PC-9 (cell line): Measurements from ENCODE around the gene ITGAV. TPM values are rescaled to one million over a fixed set of nuclear protein-coding genes. Genes with fewer than 3 reads are reported as not detected.
A peak's percentile ranks its signal among the peaks of the same experiment; 100 is the strongest.

ENCODE experiments used
- BruUV-seq: library from RNA; stranded (reverse); fragments of 400-500 nt; replicated peaks from 2 replicates; lab custom pipeline; 2021; lab: Mats Ljungman, UMichigan
- CTCF ChIA-PET: fragments of 300-600 bp; sonication (Branson Sonifier 250); formaldehyde crosslinking; loops from one replicate; lab custom pipeline; 2022; ENCODE audit warnings: antibody characterized with exemption; lab: Charles Lee
- POLR2A ChIA-PET: fragments of 300-600 bp; sonication (Branson Sonifier 250); formaldehyde crosslinking; loops from one replicate; lab custom pipeline; 2022; ENCODE audit warnings: antibody characterized with exemption; ENCODE audit not compliant: unreplicated experiment; lab: Charles Lee
- DNase-seq, 2 experiments: peaks; one replicate each; pipeline versions ENCODE4 v3.0.0 to v3.0.0-alpha.2; 2015 to 2022; ENCODE audit warnings: mixed read lengths in 1 of 2
- H2AFZ ChIP-seq: fragments of 200-600 bp; sonication (generic); 2 replicates; pipeline ENCODE4 v1.8.1; 2017; ENCODE audit warnings: antibody characterized with exemption
- H3F3A ChIP-seq: fragments of 200-600 bp; sonication (generic); 2 replicates; pipeline ENCODE4 v1.8.1; 2017; ENCODE audit warnings: antibody characterized with exemption, mild to moderate bottlenecking, low read depth; ENCODE audit not compliant: insufficient read depth
- H3K27ac ChIP-seq: fragments of 200-600 bp; sonication (generic); 2 replicates; pipeline ENCODE4 v1.6.1; 2016; ENCODE audit warnings: mixed run types
- H3K27me3 ChIP-seq: fragments of 200-600 bp; sonication (generic); 2 replicates; pipeline ENCODE4 v1.6.1; 2016; ENCODE audit warnings: low read depth, mixed run types; ENCODE audit not compliant: insufficient read depth
- H3K36me3 ChIP-seq: fragments of 200-600 bp; sonication (generic); 2 replicates; pipeline ENCODE4 v1.6.1; 2016; ENCODE audit warnings: low read depth, mixed run types
- H3K4me1 ChIP-seq: fragments of 200-600 bp; sonication (generic); replicated peaks from 2 replicates; pipeline ENCODE4 v1.6.1; 2016; ENCODE audit warnings: mixed run types; ENCODE audit not compliant: insufficient read depth
- H3K4me2 ChIP-seq: fragments of 200-600 bp; sonication (generic); 2 replicates; pipeline ENCODE4 v1.6.1; 2017; ENCODE audit warnings: mixed run types
- H3K4me3 ChIP-seq: fragments of 200-600 bp; sonication (generic); 2 replicates; pipeline ENCODE4 v1.6.1; 2016; ENCODE audit warnings: mixed run types
- H3K79me2 ChIP-seq: fragments of 200-600 bp; sonication (generic); 2 replicates; pipeline ENCODE4 v1.6.1; 2017; ENCODE audit warnings: low read depth, mixed run types
- H3K9me2 ChIP-seq: fragments of 200-600 bp; sonication (generic); 2 replicates; pipeline ENCODE4 v1.8.1; 2017; ENCODE audit warnings: mild to moderate bottlenecking; ENCODE audit not compliant: insufficient read depth
- H3K9me3 ChIP-seq: fragments of 200-600 bp; sonication (generic); 2 replicates; pipeline ENCODE4 v1.8.1; 2016; ENCODE audit warnings: low read depth; ENCODE audit not compliant: insufficient read depth
- H4K20me1 ChIP-seq: fragments of 200-600 bp; sonication (generic); 2 replicates; pipeline ENCODE4 v1.8.1; 2017; ENCODE audit not compliant: insufficient read depth
- EZH2 ChIP-seq: fragments of 200-600 bp; sonication (generic); IDR thresholded peaks from 2 replicates; pipeline ENCODE4 v1.8.0; 2017; ENCODE audit warnings: antibody characterized with exemption, low read depth
- intact Hi-C: fragments of 100-400 bp; cut with micrococcal nuclease; formaldehyde crosslinking; loops from one replicate; pipeline ENCODE4 v1.10.0; 2022; ENCODE audit not compliant: unreplicated experiment
- total RNA-seq: library from RNA; stranded (reverse); gene quantifications from 2 replicates; pipeline ENCODE4 v1.2.3, GENCODE V29; 2021
- TF ChIP-seq, protein P1 (sequence below): fragments of 200-600 bp; sonication (generic); conservative IDR thresholded peaks from 2 replicates; pipeline ENCODE4 v1.6.1; 2017; ENCODE audit warnings: mixed run types, antibody characterized with exemption, mild to moderate bottlenecking, moderate library complexity

The ITGAV gene
- total RNA-seq, 1 experiment from 2014 or later, result 28.0 TPM

DNA sequence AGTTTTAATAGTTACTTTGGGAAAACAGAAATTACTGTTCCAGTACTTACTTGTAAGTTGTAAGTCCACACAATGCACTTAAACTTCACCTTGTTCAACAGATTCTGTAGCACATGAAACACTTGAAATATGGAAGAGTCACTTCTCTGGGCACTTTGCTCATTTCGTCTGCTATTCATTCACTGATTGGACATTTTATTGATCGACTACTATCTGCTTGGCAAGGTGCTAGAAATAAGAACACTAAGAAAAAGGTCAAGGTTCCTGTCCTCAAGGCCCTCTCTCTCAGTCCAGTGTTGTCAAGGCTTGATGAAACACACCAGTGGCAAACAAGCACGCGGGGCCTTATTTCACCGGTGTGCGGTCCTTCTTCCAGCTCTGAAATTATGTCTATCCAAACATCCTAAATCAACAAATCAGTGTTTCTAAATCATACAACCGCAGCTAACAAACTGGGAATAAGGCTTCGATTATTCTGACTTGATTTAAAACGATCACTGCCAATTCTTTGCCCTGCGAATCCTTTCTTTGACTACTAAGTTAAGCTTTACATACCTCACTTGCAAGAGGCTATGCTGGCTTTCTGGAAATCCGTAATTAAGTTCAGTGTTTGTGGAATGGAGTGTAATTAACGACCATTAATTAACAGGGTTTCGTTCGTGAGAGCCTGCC, 780 bp upstream of the ITGAV start:
- Histone ChIP-seq H3K4me1 (peaks cover 20% of the 10 kb centered on the region), H3K9me3 (no peaks in the 10 kb centered on the region), H2AFZ (peak overlapping the region; percentile 83), H4K20me1 (no peaks in the 10 kb centered on the region), H3K79me2 (peaks cover 26% of the 10 kb centered on the region), H3K27me3 (no peaks in the 10 kb centered on the region), H3K36me3 (no peaks in the 10 kb centered on the region), H3K27ac (peak overlapping the region; percentile 68), H3K4me3 (peak overlapping the region; percentile 62), H3F3A (peaks cover 5% of the 10 kb centered on the region), H3K4me2 (peak overlapping the region; percentile 90), H3K9me2 (no peaks in the 10 kb centered on the region)
- ChIA-PET POLR2A (interaction anchor here (0.6 to 0.9 kb wide), 2 partner anchors 19 to 80 kb away, joined by 4 to 7 read pairs; no protein-coding TSS in a partner anchor), CTCF (no interaction called here)
- TSS peak; percentile 86 for BruUV-seq
- intact Hi-C loops, result no loop called here
- TF ChIP-seq, protein P1, sequence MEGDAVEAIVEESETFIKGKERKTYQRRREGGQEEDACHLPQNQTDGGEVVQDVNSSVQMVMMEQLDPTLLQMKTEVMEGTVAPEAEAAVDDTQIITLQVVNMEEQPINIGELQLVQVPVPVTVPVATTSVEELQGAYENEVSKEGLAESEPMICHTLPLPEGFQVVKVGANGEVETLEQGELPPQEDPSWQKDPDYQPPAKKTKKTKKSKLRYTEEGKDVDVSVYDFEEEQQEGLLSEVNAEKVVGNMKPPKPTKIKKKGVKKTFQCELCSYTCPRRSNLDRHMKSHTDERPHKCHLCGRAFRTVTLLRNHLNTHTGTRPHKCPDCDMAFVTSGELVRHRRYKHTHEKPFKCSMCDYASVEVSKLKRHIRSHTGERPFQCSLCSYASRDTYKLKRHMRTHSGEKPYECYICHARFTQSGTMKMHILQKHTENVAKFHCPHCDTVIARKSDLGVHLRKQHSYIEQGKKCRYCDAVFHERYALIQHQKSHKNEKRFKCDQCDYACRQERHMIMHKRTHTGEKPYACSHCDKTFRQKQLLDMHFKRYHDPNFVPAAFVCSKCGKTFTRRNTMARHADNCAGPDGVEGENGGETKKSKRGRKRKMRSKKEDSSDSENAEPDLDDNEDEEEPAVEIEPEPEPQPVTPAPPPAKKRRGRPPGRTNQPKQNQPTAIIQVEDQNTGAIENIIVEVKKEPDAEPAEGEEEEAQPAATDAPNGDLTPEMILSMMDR, result no peak
- TF ChIP-seq EZH2, result no peak
- DNase-seq, result no peak

DNA sequence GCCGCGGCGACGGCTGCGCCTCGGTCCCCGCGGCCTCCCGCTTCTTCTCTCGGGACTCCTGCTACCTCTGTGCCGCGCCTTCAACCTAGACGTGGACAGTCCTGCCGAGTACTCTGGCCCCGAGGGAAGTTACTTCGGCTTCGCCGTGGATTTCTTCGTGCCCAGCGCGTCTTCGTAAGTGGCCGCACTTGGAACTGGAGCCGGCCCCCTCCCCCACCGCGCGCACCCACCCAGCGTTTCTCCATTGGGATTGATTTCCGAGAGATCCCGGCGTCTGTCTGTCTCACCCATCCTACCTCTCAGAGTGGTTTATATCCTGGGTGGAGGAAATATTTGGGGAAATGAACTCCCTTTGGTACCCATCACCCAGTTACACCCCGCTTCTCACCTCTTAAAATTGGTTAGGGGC, 498 bp downstream of the ITGAV start:
- BruUV-seq, result no TSS peak
- peaks cover 27% of the 10 kb centered on the region for H3K79me2 ChIP-seq
- no peaks in the 10 kb centered on the region for H3K36me3 ChIP-seq
- peaks cover 20% of the 10 kb centered on the region for H3K4me1 ChIP-seq
- ChIA-PET CTCF (no interaction called here), POLR2A (interaction anchor here (0.5 to 0.6 kb wide), 2 partner anchors 20 to 64 kb away, joined by 4 to 7 read pairs; no protein-coding TSS in a partner anchor)
- H3K27ac ChIP-seq, result peak overlapping the region; percentile 68
- TF ChIP-seq, protein P1, result no peak
- TF ChIP-seq EZH2, result no peak
- peak overlapping the region; percentile 62 for H3K4me3 ChIP-seq
- no peak for DNase-seq
- peak overlapping the region; percentile 83 for H2AFZ ChIP-seq
- H3K27me3 ChIP-seq, result no peaks in the 10 kb centered on the region
- peaks cover 5% of the 10 kb centered on the region for H3F3A ChIP-seq
- no peaks in the 10 kb centered on the region for H3K9me3 ChIP-seq
- intact Hi-C loops, result loop anchor here (2.0 to 5.0 kb wide), 4 partner anchors 48 to 180 kb away; no protein-coding TSS in a partner anchor
- peak overlapping the region; percentile 90 for H3K4me2 ChIP-seq
- no peaks in the 10 kb centered on the region for H4K20me1 ChIP-seq
- no peaks in the 10 kb centered on the region for H3K9me2 ChIP-seq

DNA sequence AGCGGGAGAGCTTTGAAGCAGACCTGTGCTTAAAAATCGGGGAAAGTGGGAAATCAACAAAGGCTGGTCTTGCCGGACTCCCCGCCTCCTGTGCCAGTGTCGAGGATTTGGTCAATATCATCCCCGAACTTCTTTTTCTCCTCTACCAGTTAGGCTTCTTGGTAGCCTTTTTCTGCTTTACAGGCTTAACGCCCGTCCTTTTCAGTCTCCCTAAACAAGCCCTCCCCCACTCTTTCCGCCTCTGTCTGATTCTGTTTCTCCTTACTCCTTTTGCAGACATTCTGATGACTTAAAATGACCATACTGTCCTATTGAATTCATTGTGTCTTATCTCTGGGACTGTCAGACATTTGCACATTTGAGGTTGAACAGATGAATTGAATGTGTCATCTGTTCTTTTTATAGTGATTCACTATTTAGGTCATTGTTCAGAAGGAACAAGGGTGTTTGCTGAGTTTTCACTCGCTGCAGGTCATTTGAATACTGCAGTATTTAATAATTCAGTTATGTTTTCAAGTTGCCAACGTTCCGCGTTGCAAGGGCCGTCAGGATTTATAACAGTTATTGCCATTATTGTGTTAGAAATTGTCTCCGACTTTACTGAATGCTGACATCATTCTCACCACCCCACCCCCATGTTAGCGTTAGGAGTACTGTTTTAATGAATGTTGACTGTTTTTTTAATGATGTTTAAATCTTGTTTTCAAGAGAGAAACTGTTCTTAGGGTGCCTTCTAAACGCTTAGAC, 1.1 kb downstream of the ITGAV start:
- H3K9me3 ChIP-seq, result no peaks in the 10 kb centered on the region
- POLR2A ChIA-PET, result no interaction called here
- H3K4me1 ChIP-seq, result peaks cover 20% of the 10 kb centered on the region
- CTCF ChIA-PET, result no interaction called here
- H3K9me2 ChIP-seq, result no peaks in the 10 kb centered on the region
- H3K4me3 ChIP-seq, result peak overlapping the region; percentile 62
- peaks cover 5% of the 10 kb centered on the region for H3F3A ChIP-seq
- H3K79me2 ChIP-seq, result peaks cover 27% of the 10 kb centered on the region
- DNase-seq, result peak; percentile 10 to 35
- TSS peak; percentile 34 for BruUV-seq
- no peaks in the 10 kb centered on the region for H3K36me3 ChIP-seq
- H4K20me1 ChIP-seq, result no peaks in the 10 kb centered on the region
- H3K4me2 ChIP-seq, result peak overlapping the region; percentile 90
- no peaks in the 10 kb centered on the region for H3K27me3 ChIP-seq
- no peak for TF ChIP-seq EZH2
- TF ChIP-seq, protein P1, result no peak
- intact Hi-C loops, result loop anchor here (2.0 to 5.0 kb wide), 4 partner anchors 49 to 180 kb away; no protein-coding TSS in a partner anchor
- peak overlapping the region; percentile 83 for H2AFZ ChIP-seq
- peak overlapping the region; percentile 68 for H3K27ac ChIP-seq
